CD4-positive, alpha-beta memory T cell (primary cell): ENCODE results near the gene RBPMS2. TPM values are rescaled to one million over a fixed set of nuclear protein-coding genes. Genes with fewer than 3 reads are reported as not detected.
A peak's percentile ranks its signal among the peaks of the same experiment; 100 is the strongest.

Source experiments
- CTCF ChIA-PET: fragments of 350-600 bp; sonication (Branson Sonifier 250); formaldehyde crosslinking; loops from one replicate; lab custom pipeline; 2021; ENCODE audit warnings: inconsistent platforms; ENCODE audit not compliant: partially characterized antibody; lab: Charles Lee
- POLR2A ChIA-PET: fragments of 350-600 bp; sonication (Branson Sonifier 250); formaldehyde crosslinking; loops from one replicate; lab custom pipeline; 2021; ENCODE audit not compliant: partially characterized antibody; lab: Charles Lee
- DNase-seq, 5 donors: peaks; one replicate each; pipeline versions ENCODE4 v3.0.0 to v3.0.0-alpha.2; 2020 to 2022; ENCODE audit warnings: mixed read lengths in 1 of 5
- H3K27ac ChIP-seq: one replicate; pipeline ENCODE4 v1.7.0; 2013; ENCODE audit warnings: low read depth, low read length
- H3K27me3 ChIP-seq: 2 replicates; pipeline ENCODE4 v1.7.0; 2013; ENCODE audit warnings: mild to moderate bottlenecking, low read length, moderate library complexity; ENCODE audit not compliant: insufficient read depth
- H3K36me3 ChIP-seq: 2 replicates; pipeline ENCODE4 v1.7.0; 2013; ENCODE audit warnings: mild to moderate bottlenecking, low read length, moderate library complexity; ENCODE audit not compliant: insufficient read depth
- H3K4me1 ChIP-seq: 2 replicates; pipeline ENCODE4 v1.7.0; 2013; ENCODE audit warnings: mild to moderate bottlenecking, low read length, moderate library complexity; ENCODE audit not compliant: insufficient read depth
- H3K4me3 ChIP-seq, 2 donors: one replicate each; pipeline ENCODE4 v1.7.0; 2013; ENCODE audit warnings: low read length in 2 of 2, mild to moderate bottlenecking in 1 of 2
- H3K9me3 ChIP-seq, 2 donors: one replicate each; pipeline ENCODE4 v1.7.0; 2013; ENCODE audit warnings: low read length in 2 of 2, control low read depth in 1 of 2; ENCODE audit not compliant: control insufficient read depth in 1 of 2
- H3K27ac Mint-ChIP-seq, 7 donors: one replicate each; pipeline ENCODE4 v1.8.0; 2020 to 2021; ENCODE audit warnings: mixed read lengths in 7 of 7, mild to moderate bottlenecking in 6 of 7, inconsistent platforms in 3 of 7, moderate library complexity in 3 of 7
- H3K27me3 Mint-ChIP-seq, 2 donors: one replicate each; pipeline ENCODE4 v1.8.0; 2020 to 2021; ENCODE audit warnings: mixed read lengths in 2 of 2
- H3K36me3 Mint-ChIP-seq, 2 donors: one replicate each; pipeline ENCODE4 v1.8.0; 2020 to 2021; ENCODE audit warnings: mixed read lengths in 2 of 2, inconsistent platforms in 1 of 2, mild to moderate bottlenecking in 1 of 2
- H3K4me1 Mint-ChIP-seq, 4 donors: one replicate each; pipeline ENCODE4 v1.8.0; 2020 to 2021; ENCODE audit warnings: mixed read lengths in 4 of 4, mild to moderate bottlenecking in 1 of 4
- H3K4me3 Mint-ChIP-seq, 8 donors: one replicate each; pipeline ENCODE4 v1.8.0; 2020 to 2021; ENCODE audit warnings: mixed read lengths in 8 of 8, mild to moderate bottlenecking in 7 of 8, moderate library complexity in 6 of 8, inconsistent platforms in 3 of 8
- H3K9me3 Mint-ChIP-seq, 8 donors: one replicate each; pipeline ENCODE4 v1.8.0; 2020 to 2021; ENCODE audit warnings: mixed read lengths in 8 of 8, mild to moderate bottlenecking in 5 of 8, inconsistent platforms in 3 of 8, moderate library complexity in 1 of 8
- intact Hi-C: fragments of 100-400 bp; cut with micrococcal nuclease; formaldehyde crosslinking; loops from one replicate; pipeline ENCODE4 v1.15.1; 2023
- polyA plus RNA-seq, 2 donors: library from polyadenylated mRNA; unstranded; fragments of 300-500 nt; fragmentation: Illumina TruSeq; gene quantifications; one replicate each; pipeline ENCODE4 v1.2.3, GENCODE V29; 2021
- total RNA-seq, 2 experiments: library from RNA; stranded (reverse); gene quantifications; one replicate each; pipeline ENCODE4 v1.2.3, GENCODE V29; 2021

The RBPMS2 gene
- total and polyA plus RNA-seq, 4 experiments from 2014 or later = not detected

- Mint-ChIP-seq H3K9me3 (no peaks in the 10 kb centered on the region), H3K4me3 (no peak overlapping the region)
- H3K9me3 ChIP-seq = no peaks in the 10 kb centered on the region
These were observed 8.4 kb upstream of the RBPMS2 start for GRCh38 chr15:64783796-64784195.

DNA sequence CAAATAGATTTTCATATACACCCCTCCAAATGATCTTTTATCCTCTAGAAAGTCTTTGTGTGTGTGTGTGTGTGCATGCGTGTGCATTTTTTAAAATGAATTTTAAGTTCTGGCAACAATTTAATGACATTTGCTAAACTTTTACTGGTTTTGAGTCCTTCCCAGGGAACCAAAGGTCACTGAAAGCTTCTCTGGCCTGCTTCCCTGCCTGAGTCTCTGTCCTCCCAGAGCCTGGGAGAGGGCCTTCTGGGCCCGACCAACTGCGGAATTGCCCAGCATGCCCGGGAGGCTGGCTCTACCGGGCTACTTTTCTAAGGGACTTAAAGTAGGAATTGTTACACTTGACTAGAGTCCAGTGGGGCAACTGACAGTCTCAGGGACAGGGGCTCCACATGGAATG lies 7.4 kb upstream of the RBPMS2 start:
- H3K4me1 ChIP-seq = peaks cover 9% of the 10 kb centered on the region
- intact Hi-C loops = no loop called here
- no peak overlapping the region for H3K27ac ChIP-seq
- no peak for DNase-seq
- no peaks in the 10 kb centered on the region for H3K27me3 ChIP-seq
- H3K36me3 ChIP-seq = no peaks in the 10 kb centered on the region
- H3K9me3 ChIP-seq = no peaks in the 10 kb centered on the region
- Mint-ChIP-seq H3K36me3 (no peaks in the 10 kb centered on the region), H3K27ac (no peak overlapping the region), H3K4me3 (no peak overlapping the region), H3K9me3 (no peaks in the 10 kb centered on the region), H3K4me1 (peaks cover 4 to 16% (median 8%) of the 10 kb centered on the region in 4 donors), H3K27me3 (no peaks in the 10 kb centered on the region)
- POLR2A ChIA-PET = no interaction called here
- no peak overlapping the region for H3K4me3 ChIP-seq
- CTCF ChIA-PET = no interaction called here

More at GRCh38 chr15:64783796-64784195, 8.4 kb upstream of the RBPMS2 start:
- Histone ChIP-seq H3K27ac (no peak overlapping the region), H3K4me1 (peaks cover 9% of the 10 kb centered on the region), H3K36me3 (no peaks in the 10 kb centered on the region), H3K4me3 (no peak overlapping the region), H3K27me3 (no peaks in the 10 kb centered on the region)
- H3K36me3 Mint-ChIP-seq = no peaks in the 10 kb centered on the region
- H3K27me3 Mint-ChIP-seq = no peaks in the 10 kb centered on the region
- peaks cover 4 to 16% (median 8%) of the 10 kb centered on the region in 4 donors for H3K4me1 Mint-ChIP-seq
- POLR2A ChIA-PET = no interaction called here
- CTCF ChIA-PET = interaction anchor here (1.2 to 1.5 kb wide), 2 partner anchors 27 to 51 kb away, joined by 3 read pairs; no protein-coding TSS in a partner anchor
- no peak overlapping the region for H3K27ac Mint-ChIP-seq
- DNase-seq = no peak
- intact Hi-C loops = no loop called here

DNA sequence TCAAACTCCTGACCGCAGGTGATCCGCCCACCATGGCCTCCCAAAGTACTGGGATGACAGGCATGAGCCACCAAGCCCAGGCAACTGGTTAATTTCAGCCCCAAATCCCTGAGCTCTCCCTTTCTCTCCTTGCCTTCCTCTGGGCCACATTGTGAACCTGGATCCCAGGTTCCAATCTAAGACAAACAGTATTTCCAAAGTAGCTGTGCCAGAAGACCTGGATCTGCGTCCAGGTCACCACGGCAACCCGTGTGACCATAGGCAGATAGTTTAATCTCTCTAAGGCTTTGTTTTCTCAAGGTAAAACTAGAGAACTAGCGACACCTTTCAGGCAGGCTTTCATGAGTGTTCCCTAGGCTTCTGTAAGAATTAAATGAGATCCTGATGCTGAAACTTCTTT lies 5.9 kb upstream of the RBPMS2 start:
- H3K4me3 ChIP-seq = no peak overlapping the region
- no peak for DNase-seq
- no peaks in the 10 kb centered on the region for H3K27me3 ChIP-seq
- no peaks in the 10 kb centered on the region for H3K36me3 ChIP-seq
- H3K9me3 ChIP-seq = no peaks in the 10 kb centered on the region
- ChIA-PET CTCF (interaction anchor here (1.3 to 1.4 kb wide), 2 partner anchors 27 to 30 kb away, joined by 3 to 5 read pairs; no protein-coding TSS in a partner anchor), POLR2A (no interaction called here)
- peaks cover 3 to 8% of the 10 kb centered on the region in 2 donors for H3K27me3 Mint-ChIP-seq
- H3K4me1 Mint-ChIP-seq = peaks cover 4 to 23% (median 8%) of the 10 kb centered on the region in 4 donors
- H3K4me3 Mint-ChIP-seq = no peak overlapping the region
- intact Hi-C loops = no loop called here
- H3K4me1 ChIP-seq = peaks cover 9% of the 10 kb centered on the region
- no peaks in the 10 kb centered on the region for H3K36me3 Mint-ChIP-seq
- H3K27ac ChIP-seq = no peak overlapping the region
- no peak overlapping the region for H3K27ac Mint-ChIP-seq
- H3K9me3 Mint-ChIP-seq = no peaks in the 10 kb centered on the region

DNA sequence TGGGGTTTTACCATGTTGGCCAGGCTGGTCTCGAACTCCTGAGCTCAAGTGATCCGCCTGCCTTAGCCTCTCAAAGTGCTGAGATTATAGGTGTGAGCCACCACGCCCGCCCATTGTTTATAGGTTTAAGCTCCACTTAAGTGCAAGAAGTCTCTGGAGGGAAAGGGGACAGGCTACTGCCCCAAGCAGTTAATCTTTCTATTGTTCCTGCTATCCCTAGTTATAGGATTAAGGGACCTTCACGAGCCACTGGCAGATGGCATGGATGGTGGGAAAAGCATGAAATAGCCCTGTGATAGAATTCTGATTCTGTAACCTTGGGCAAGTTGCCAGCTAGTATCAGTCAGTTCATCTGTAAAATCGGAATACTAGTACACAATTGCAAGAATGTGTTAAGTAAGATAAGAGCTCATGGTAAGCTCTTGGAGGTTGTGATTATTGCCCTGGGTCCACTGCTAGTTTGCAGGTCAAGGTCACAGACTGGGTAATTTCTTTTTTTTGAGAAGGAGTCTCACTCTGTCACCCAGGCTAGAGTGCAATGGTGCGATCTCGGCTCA lies 5.3 kb upstream of the RBPMS2 start:
- ChIA-PET CTCF (interaction anchor here (1.3 to 1.4 kb wide), 2 partner anchors 28 to 31 kb away, joined by 3 to 5 read pairs; no protein-coding TSS in a partner anchor), POLR2A (no interaction called here)
- Mint-ChIP-seq H3K4me3 (no peak overlapping the region), H3K27ac (no peak overlapping the region), H3K36me3 (no peaks in the 10 kb centered on the region), H3K9me3 (no peaks in the 10 kb centered on the region), H3K4me1 (peaks cover 4 to 23% (median 10%) of the 10 kb centered on the region in 4 donors), H3K27me3 (peaks cover 3 to 11% of the 10 kb centered on the region in 2 donors)
- intact Hi-C loops = no loop called here
- no peak for DNase-seq
- no peak overlapping the region for H3K27ac ChIP-seq
- H3K4me1 ChIP-seq = peaks cover 9% of the 10 kb centered on the region
- H3K4me3 ChIP-seq = no peak overlapping the region
- H3K36me3 ChIP-seq = no peaks in the 10 kb centered on the region
- H3K27me3 ChIP-seq = no peaks in the 10 kb centered on the region
- no peaks in the 10 kb centered on the region for H3K9me3 ChIP-seq

GRCh38 chr15:64779630-64780029 lies 4.2 kb upstream of the RBPMS2 start:
- POLR2A ChIA-PET = no interaction called here

DNA sequence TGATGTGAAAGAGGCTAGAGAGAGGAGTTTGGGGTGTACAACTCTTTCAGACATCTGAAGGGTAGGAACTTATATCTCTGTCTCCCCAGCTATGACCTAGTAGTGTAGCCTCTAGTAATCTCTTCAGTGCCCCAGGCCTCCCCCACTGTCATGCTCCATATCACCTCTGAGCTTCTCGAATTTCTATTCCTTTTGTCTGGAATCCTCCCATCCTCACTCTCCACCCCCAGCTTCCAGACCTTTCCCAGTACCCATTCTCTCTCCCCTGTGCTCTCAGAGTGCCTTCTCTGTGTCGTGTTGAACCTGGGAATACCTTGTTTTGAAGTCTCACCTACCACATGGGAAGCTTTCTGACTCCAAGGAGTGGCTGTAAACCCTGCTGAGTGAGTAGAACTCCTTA lies 3.6 kb upstream of the RBPMS2 start:
- H3K27me3 Mint-ChIP-seq = peaks cover 8 to 15% of the 10 kb centered on the region in 2 donors
- no peak overlapping the region for H3K27ac Mint-ChIP-seq
- H3K36me3 Mint-ChIP-seq = no peaks in the 10 kb centered on the region
- no peaks in the 10 kb centered on the region for H3K36me3 ChIP-seq
- H3K4me1 ChIP-seq = peaks cover 9% of the 10 kb centered on the region
- no peaks in the 10 kb centered on the region for H3K9me3 ChIP-seq
- CTCF ChIA-PET = no interaction called here
- no peak overlapping the region for H3K4me3 Mint-ChIP-seq
- peaks cover 4 to 28% (median 12%) of the 10 kb centered on the region in 4 donors for H3K4me1 Mint-ChIP-seq
- POLR2A ChIA-PET = no interaction called here
- no peaks in the 10 kb centered on the region for H3K27me3 ChIP-seq
- H3K27ac ChIP-seq = no peak overlapping the region
- no peak overlapping the region for H3K4me3 ChIP-seq
- intact Hi-C loops = no loop called here
- DNase-seq = no peak
- no peaks in the 10 kb centered on the region for H3K9me3 Mint-ChIP-seq

More at GRCh38 chr15:64779630-64780029, 4.2 kb upstream of the RBPMS2 start:
- DNase-seq = no peak
- H3K27me3 Mint-ChIP-seq = peaks cover 3 to 11% of the 10 kb centered on the region in 2 donors
- Histone ChIP-seq H3K4me3 (no peak overlapping the region), H3K4me1 (peaks cover 9% of the 10 kb centered on the region), H3K27ac (no peak overlapping the region), H3K9me3 (no peaks in the 10 kb centered on the region), H3K27me3 (no peaks in the 10 kb centered on the region), H3K36me3 (no peaks in the 10 kb centered on the region)
- peaks cover 4 to 23% (median 10%) of the 10 kb centered on the region in 4 donors for H3K4me1 Mint-ChIP-seq
- no peaks in the 10 kb centered on the region for H3K36me3 Mint-ChIP-seq
- H3K27ac Mint-ChIP-seq = no peak overlapping the region
- H3K9me3 Mint-ChIP-seq = no peaks in the 10 kb centered on the region
- CTCF ChIA-PET = interaction anchor here (1.3 kb wide), 1 partner anchor 29 kb away, joined by 5 read pairs; no protein-coding TSS in a partner anchor
- H3K4me3 Mint-ChIP-seq = no peak overlapping the region
- intact Hi-C loops = no loop called here

- H3K36me3 Mint-ChIP-seq = no peaks in the 10 kb centered on the region
- ChIA-PET CTCF (no interaction called here), POLR2A (no interaction called here)
- H3K4me1 Mint-ChIP-seq = peaks cover 0 to 13% (median 4%) of the 10 kb centered on the region in 4 donors
- peak overlapping the region in 2 of 7 donors; percentile 12 to 60 for H3K27ac Mint-ChIP-seq
- H3K27ac ChIP-seq = no peak overlapping the region
- peaks cover 17 to 26% of the 10 kb centered on the region in 2 donors for H3K27me3 Mint-ChIP-seq
- no peaks in the 10 kb centered on the region for H3K4me1 ChIP-seq
- intact Hi-C loops = no loop called here
- no peaks in the 10 kb centered on the region for H3K9me3 ChIP-seq
- DNase-seq = no peak
- no peak overlapping the region for H3K4me3 ChIP-seq
- no peaks in the 10 kb centered on the region for H3K9me3 Mint-ChIP-seq
- peak overlapping the region in 7 of 8 donors; percentile 47 to 80 (median 62) for H3K4me3 Mint-ChIP-seq
- no peaks in the 10 kb centered on the region for H3K36me3 ChIP-seq
- peaks cover 6% of the 10 kb centered on the region for H3K27me3 ChIP-seq
These were observed 1.0 kb upstream of the RBPMS2 start for GRCh38 chr15:64776402-64776786.
